Keratinocyte (primary cell): Measurements from ENCODE around the gene TASOR.

ENCODE experiments used
- CTCF ChIP-seq, 3 experiments: IDR thresholded peaks in 1 of 3; conservative IDR thresholded peaks in 1 of 3; optimal IDR thresholded peaks in 1 of 3; 2 replicates in 2 of 3; 3 replicates in 1 of 3; pipeline versions ENCODE3 to v1.5.1; 2011; ENCODE audit warnings: low read length in 3 of 3, mild to moderate bottlenecking in 3 of 3, moderate library complexity in 2 of 3, control low read depth in 1 of 3, inconsistent platforms in 1 of 3; ENCODE audit not compliant: insufficient read depth in 2 of 3; ENCODE audit errors: extremely low read depth in 1 of 3
- EZH2 ChIP-seq: IDR thresholded peaks from one replicate; pipeline ENCODE4 v1.6.1; 2012; ENCODE audit warnings: inconsistent platforms, mild to moderate bottlenecking, low read length, moderate library complexity

GRCh38 chr3:56680054-56680580 is 2.9 kb downstream of the TASOR start:
- TF ChIP-seq CTCF (optimal IDR thresholded peaks at IDR 0.05 in 1 of 3, IDR thresholded peaks at IDR 0.05 in 1 of 3, conservative IDR thresholded peaks at IDR 0.05 in 1 of 3; ENCODE audit: extremely low read depth in 1 of 3, insufficient read depth in 2 of 3, low read length in 3 of 3), result no peak
- no peak for TF ChIP-seq EZH2
